ENCODE measurements around the gene AMPD2. TPM values are rescaled to one million over a fixed set of nuclear protein-coding genes. Genes with fewer than 3 reads are reported as not detected.
"Not testable (repeated sequence)": the region's sequence is repeated elsewhere in the genome, so short reads cannot be mapped to it uniquely, and the experiment has no call there.

AMPD2 gene
- total RNA-seq, 2 donors from 2014 or later, result 40.1 to 72.3 TPM

DNA sequence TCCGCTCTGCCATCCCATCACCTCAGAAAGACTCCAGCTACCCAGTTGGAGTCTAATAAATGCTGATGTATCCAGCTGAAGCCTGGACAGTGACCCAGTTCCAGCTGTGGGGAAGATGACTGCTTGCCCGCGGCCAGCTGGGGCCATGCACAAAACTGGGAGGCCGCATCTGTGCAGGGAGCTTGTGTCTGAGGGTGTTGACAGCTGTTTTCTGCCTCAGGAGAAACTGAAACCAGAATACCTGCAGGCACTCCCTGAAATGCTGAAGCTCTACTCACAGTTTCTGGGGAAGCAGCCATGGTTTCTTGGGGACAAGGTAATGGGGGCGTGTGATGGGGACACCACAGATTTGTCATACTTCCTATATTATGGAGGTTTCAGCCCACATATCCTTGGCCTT is 51.4 kb downstream of the AMPD2 start:
- intact Hi-C loops (cut with DNase I), result no loop called here
- TF ChIP-seq, protein P1, sequence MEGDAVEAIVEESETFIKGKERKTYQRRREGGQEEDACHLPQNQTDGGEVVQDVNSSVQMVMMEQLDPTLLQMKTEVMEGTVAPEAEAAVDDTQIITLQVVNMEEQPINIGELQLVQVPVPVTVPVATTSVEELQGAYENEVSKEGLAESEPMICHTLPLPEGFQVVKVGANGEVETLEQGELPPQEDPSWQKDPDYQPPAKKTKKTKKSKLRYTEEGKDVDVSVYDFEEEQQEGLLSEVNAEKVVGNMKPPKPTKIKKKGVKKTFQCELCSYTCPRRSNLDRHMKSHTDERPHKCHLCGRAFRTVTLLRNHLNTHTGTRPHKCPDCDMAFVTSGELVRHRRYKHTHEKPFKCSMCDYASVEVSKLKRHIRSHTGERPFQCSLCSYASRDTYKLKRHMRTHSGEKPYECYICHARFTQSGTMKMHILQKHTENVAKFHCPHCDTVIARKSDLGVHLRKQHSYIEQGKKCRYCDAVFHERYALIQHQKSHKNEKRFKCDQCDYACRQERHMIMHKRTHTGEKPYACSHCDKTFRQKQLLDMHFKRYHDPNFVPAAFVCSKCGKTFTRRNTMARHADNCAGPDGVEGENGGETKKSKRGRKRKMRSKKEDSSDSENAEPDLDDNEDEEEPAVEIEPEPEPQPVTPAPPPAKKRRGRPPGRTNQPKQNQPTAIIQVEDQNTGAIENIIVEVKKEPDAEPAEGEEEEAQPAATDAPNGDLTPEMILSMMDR (IDR thresholded peaks at IDR 0.05), result no peak
- 97% methylated on average over 5 of the region's 5 CpGs for WGBS

DNA sequence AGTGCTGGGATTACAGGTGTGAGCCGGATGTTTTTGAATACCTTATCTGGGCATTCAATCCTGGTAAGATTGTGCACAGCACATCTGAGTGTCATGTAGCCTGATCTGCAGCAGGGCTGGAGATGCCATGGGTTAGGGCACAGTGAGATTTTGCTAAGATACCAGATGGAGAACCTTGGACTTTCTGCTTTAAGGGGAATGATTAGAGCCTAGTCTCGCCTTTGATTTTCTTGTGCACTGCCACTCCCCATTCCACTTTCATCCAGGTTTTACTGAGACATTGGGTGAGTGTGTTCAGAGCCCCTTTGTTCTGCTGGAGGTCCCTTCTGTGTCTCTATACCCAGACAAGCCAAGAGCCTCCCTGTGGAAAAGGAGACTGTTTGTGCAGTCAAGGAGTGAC is 54.2 kb downstream of the AMPD2 start:
- H3K4me1 ChIP-seq (replicated peaks); H3K4me3 ChIP-seq; intact Hi-C loops (cut with DNase I); DNase-seq (ENCODE audit: low spot score); H3K27me3 ChIP-seq (replicated peaks; ENCODE audit: insufficient read depth); H3K27ac ChIP-seq; H3K36me3 ChIP-seq; H3K9me3 ChIP-seq: not testable (repeated sequence)
- WGBS, result 82% methylated on average over 2 of the region's 2 CpGs

More for the DNA sequence above, 51.4 kb downstream of the AMPD2 start:
- Histone ChIP-seq H3K4me1 (replicated peaks) (no peaks in the 10 kb centered on the region), H3K27me3 (replicated peaks; ENCODE audit: insufficient read depth) (no peaks in the 10 kb centered on the region), H3K9me3 (no peaks in the 10 kb centered on the region), H3K27ac (no peak overlapping the region), H3K4me3 (no peak overlapping the region), H3K36me3 (no peaks in the 10 kb centered on the region)
- no peak for DNase-seq (ENCODE audit: low spot score)

DNA sequence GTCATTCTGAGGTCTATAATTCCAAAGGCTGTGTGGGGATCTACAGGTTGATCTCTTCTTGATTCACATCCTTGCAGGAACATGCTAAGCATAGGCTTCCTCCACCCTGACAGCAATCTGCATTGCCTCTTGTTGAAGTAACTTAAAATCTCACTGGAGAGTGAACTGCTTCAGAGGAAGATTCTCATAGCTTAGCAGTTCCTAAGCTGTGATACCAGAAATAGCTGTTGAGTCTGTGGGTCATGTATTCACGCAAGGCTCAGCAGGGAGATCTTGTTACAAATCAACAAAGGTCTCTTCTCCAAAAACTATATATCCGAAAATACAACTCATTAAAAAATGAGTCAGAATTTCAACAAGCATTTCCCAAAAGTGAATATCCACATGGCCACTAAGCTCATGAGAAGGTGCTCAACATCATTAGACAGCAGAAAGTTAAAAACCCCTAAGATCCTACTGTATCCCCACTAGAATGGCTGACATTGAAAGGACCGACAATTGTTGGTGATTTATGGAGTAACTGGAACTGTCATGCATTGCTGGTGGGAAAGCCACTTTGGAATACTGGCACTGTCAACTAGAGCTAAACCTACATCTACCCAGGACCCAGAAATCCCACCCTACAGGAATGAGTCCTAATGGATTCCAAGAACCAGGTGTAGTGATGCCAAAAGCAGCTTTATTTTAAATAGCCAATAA is 57.2 kb downstream of the AMPD2 start:
- 72% methylated on average over 3 of the region's 3 CpGs for WGBS
- intact Hi-C loops (cut with DNase I); H3K27me3 ChIP-seq (replicated peaks; ENCODE audit: insufficient read depth); H3K4me3 ChIP-seq; H3K9me3 ChIP-seq; H3K36me3 ChIP-seq; DNase-seq (ENCODE audit: low spot score); H3K4me1 ChIP-seq (replicated peaks); H3K27ac ChIP-seq: not testable (repeated sequence)

DNA sequence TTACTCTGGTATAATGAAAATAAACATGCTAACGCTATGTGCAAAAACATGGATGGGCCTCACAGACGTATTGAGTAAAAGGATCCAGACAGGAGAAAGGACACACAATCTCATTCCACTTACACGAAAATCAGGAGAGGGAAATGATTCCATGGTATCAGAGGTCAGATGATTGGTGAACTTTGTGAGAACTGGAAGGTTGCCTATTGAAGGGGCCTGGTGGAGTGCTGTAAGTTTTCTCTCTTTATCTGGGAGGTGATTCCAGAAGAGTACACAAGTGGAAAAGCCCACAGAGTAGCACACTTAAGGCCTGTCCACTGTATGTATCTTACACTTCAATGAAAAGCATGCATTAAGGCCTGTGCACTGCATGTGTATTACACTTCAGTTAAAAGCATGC is 57.8 kb downstream of the AMPD2 start:
- TF ChIP-seq, protein P1 (IDR thresholded peaks at IDR 0.05), result no peak
- no peak for TF ChIP-seq POLR2A (IDR thresholded peaks at IDR 0.05)
- TF ChIP-seq POLR2AphosphoS5 (IDR thresholded peaks at IDR 0.05), result no peak
- H3K9me3 ChIP-seq, result no peaks in the 10 kb centered on the region
- no peak overlapping the region for H3K27ac ChIP-seq
- no peaks in the 10 kb centered on the region for H3K4me1 ChIP-seq (replicated peaks)
- H3K27me3 ChIP-seq (replicated peaks; ENCODE audit: insufficient read depth), result no peaks in the 10 kb centered on the region
- 80% methylated on average over 3 of the region's 3 CpGs for WGBS
- no peak overlapping the region for H3K4me3 ChIP-seq
- no peak for DNase-seq (ENCODE audit: low spot score)
- intact Hi-C loops (cut with DNase I), result no loop called here
- H3K36me3 ChIP-seq, result no peaks in the 10 kb centered on the region

DNA sequence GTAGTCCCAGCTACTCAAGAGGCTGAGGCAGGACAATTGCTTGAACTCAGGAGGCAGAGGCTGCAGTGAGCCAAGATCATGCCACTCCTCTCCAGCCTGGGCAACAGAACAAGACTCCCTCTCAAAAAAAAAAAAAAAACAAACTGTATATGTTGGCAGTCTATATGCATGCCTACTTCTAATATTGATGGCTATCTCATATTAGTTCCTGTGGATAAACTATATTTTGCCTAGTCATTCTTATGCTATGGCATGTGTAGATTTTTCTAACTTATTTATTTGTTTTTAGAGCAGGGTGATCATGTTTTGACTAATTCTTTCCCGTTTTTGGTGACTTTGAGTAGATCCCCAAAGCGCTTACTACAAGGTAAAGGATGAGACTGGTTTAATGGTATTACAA is 59.0 kb downstream of the AMPD2 start:
- H3K4me1 ChIP-seq (replicated peaks); DNase-seq (ENCODE audit: low spot score); H3K36me3 ChIP-seq; H3K27ac ChIP-seq; H3K27me3 ChIP-seq (replicated peaks; ENCODE audit: insufficient read depth); H3K9me3 ChIP-seq; intact Hi-C loops (cut with DNase I); H3K4me3 ChIP-seq: not testable (repeated sequence)
- WGBS, result 85% methylated on average over 2 of the region's 2 CpGs

MicroRNAs within 50 kb of the gene (microRNA counts, 767-probe panel; counts per million panel counts)
- 3,531 to 3,591 counts per million in 2 donors for microRNA hsa-miR-197-3p

Small RNA genes within 50 kb of the gene (small RNA-seq; reads per million reads assigned to genes)
- 0 reads per million in 2 donors for gene RNU6V

Other genes starting within 250 kb of the AMPD2 start
- 100 to 1,000 TPM in 1 of 2 donors, 10 to 100 TPM in 1; 34.0 to 164 TPM for gene SORT1, start 221.9 kb upstream of the AMPD2 start, total RNA-seq
- 10 to 100 TPM; 24.6 to 31.8 TPM for gene PSMA5, start 193.4 kb upstream of the AMPD2 start, total RNA-seq
- 10 to 100 TPM in 1 of 2 donors, 1 to 10 TPM in 1; 1.3 to 48.1 TPM for gene SYPL2, start 153.3 kb upstream of the AMPD2 start, total RNA-seq
- 10 to 100 TPM in 1 of 2 donors, 1 to 10 TPM in 1; 3.0 to 29.4 TPM for gene ATXN7L2, start 135.9 kb upstream of the AMPD2 start, total RNA-seq
- 10 to 100 TPM; 12.0 to 12.3 TPM for gene CYB561D1, start 125.7 kb upstream of the AMPD2 start, total RNA-seq
- gene AMIGO1, start 110.1 kb upstream of the AMPD2 start, total RNA-seq, result 10 to 100 TPM in 1 of 2 donors, 1 to 10 TPM in 1; 9.5 to 13.2 TPM
- gene GPR61, start 80.0 kb upstream of the AMPD2 start, total RNA-seq, result 1 to 10 TPM in 1 of 2 donors, not detected in 1; 1.2 TPM
- 1 to 10 TPM; 5.1 to 5.4 TPM for gene GNAI3, start 71.2 kb upstream of the AMPD2 start, total RNA-seq
- not detected for gene GNAT2, start 221 bp upstream of the AMPD2 start, total RNA-seq
- gene GSTM4, start 36.3 kb downstream of the AMPD2 start, total RNA-seq, result 10 to 100 TPM; 26.8 to 56.5 TPM
- gene GSTM2, start 48.2 kb downstream of the AMPD2 start, total RNA-seq, result 10 to 100 TPM; 47.5 to 79.5 TPM
- not detected for gene GSTM1, start 68.0 kb downstream of the AMPD2 start, total RNA-seq
- 10 to 100 TPM in 1 of 2 donors, 1 to 10 TPM in 1; 4.2 to 12.3 TPM for gene GSTM5, start 92.4 kb downstream of the AMPD2 start, total RNA-seq
- gene GSTM3, start 121.2 kb downstream of the AMPD2 start, total RNA-seq, result 100 to 1,000 TPM; 103 to 383 TPM
- gene EPS8L3, start 144.1 kb downstream of the AMPD2 start, total RNA-seq, result under 1 TPM in 1 of 2 donors, not detected in 1; 0.34 TPM

All from prostate gland (tissue), 2 donors.